HL-60 (cell line): ENCODE data around the gene SLC16A5.
"Not testable (repeated sequence)": the region's sequence is repeated elsewhere in the genome, so short reads cannot be mapped to it uniquely, and the experiment has no call there.

Experiments used
- DNase-seq, 2 experiments: peaks; one replicate each; pipeline ENCODE4 v3.0.0-alpha.2; 2010 to 2020; ENCODE audit warnings: low read depth in 1 of 2, low spot score in 1 of 2
- H3K27ac ChIP-seq: fragments of 250-450 bp; sonication (Bioruptor Pico); replicated peaks from 2 replicates; pipeline ENCODE4 v1.5.1; 2020; ENCODE audit warnings: mild to moderate bottlenecking, moderate library complexity
- H3K27me3 ChIP-seq: fragments of 250-450 bp; sonication (Bioruptor Pico); 2 replicates; pipeline ENCODE4 v1.5.1; 2021; ENCODE audit warnings: mild to moderate bottlenecking, moderate library complexity; ENCODE audit not compliant: insufficient read depth, poor library complexity, severe bottlenecking
- H3K4me3 ChIP-seq: replicated peaks from 2 replicates; pipeline ENCODE4 v1.5.1; 2011; ENCODE audit warnings: mild to moderate bottlenecking, control low read depth, low read length; ENCODE audit not compliant: insufficient read depth
- CTCF ChIP-seq: IDR thresholded peaks from one replicate; pipeline ENCODE4 v1.5.1; 2011; ENCODE audit warnings: low read length, control low read depth, inconsistent platforms; ENCODE audit not compliant: insufficient read depth
- GABPA ChIP-seq: IDR thresholded peaks from 2 replicates; pipeline ENCODE4 v1.6.1; 2012; ENCODE audit warnings: low read depth
- POLR2AphosphoS5 ChIP-seq: IDR thresholded peaks from 2 replicates; pipeline ENCODE4 v1.6.1; 2012; ENCODE audit warnings: low read depth
- REST ChIP-seq: IDR thresholded peaks from 2 replicates; pipeline ENCODE4 v1.6.1; 2012; ENCODE audit warnings: low read depth; ENCODE audit not compliant: insufficient replicate concordance
- SPI1 ChIP-seq: IDR thresholded peaks from 2 replicates; pipeline ENCODE4 v1.6.1; 2012; ENCODE audit warnings: low read depth, mild to moderate bottlenecking, borderline replicate concordance

Gene SLC16A5

GRCh38 chr17:75124819-75125162 is 37.0 kb downstream of the SLC16A5 start:
- no peak for TF ChIP-seq SPI1
- no peak for TF ChIP-seq POLR2AphosphoS5
- TF ChIP-seq CTCF = no peak
- no peak for TF ChIP-seq GABPA
- no peak for TF ChIP-seq REST
- Histone ChIP-seq H3K4me3 (no peak overlapping the region), H3K27me3 (no peaks in the 10 kb centered on the region), H3K27ac (peak overlapping the region; percentile 38)
- no peak for DNase-seq

GRCh38 chr17:75125984-75126383 is 38.2 kb downstream of the SLC16A5 start:
- peak overlapping the region; percentile 23; the same call in 1 of the 2 replicates for H3K27ac ChIP-seq
- H3K27me3 ChIP-seq = no peaks in the 10 kb centered on the region
- peak in 1 of 2 experiments; percentile 52 for DNase-seq
- H3K4me3 ChIP-seq = no peak overlapping the region
- no peak for TF ChIP-seq REST
- TF ChIP-seq GABPA = no peak
- no peak for TF ChIP-seq SPI1
- no peak for TF ChIP-seq CTCF
- TF ChIP-seq POLR2AphosphoS5 = no peak

- Histone ChIP-seq H3K4me3 (no peak overlapping the region), H3K27me3 (no peaks in the 10 kb centered on the region), H3K27ac (no peak overlapping the region)
- DNase-seq = no peak
- TF ChIP-seq POLR2AphosphoS5 (no peak), GABPA (no peak), SPI1 (no peak), REST (no peak), CTCF (no peak)
These were observed 39.2 kb downstream of the SLC16A5 start for GRCh38 chr17:75126954-75127353.

GRCh38 chr17:75127936-75128335 is 40.2 kb downstream of the SLC16A5 start:
- not testable (repeated sequence) for H3K27me3 ChIP-seq, H3K27ac ChIP-seq, DNase-seq, H3K4me3 ChIP-seq
